SU-DHL-6 (cell line): ENCODE measurements around the gene STARD5.

Experiments used
- H2AFZ ChIP-seq: fragments of 200-600 bp; sonication (generic); 2 replicates; pipeline ENCODE4 v1.6.1; 2014; ENCODE audit warnings: low read depth, mild to moderate bottlenecking, moderate library complexity, mixed read lengths, antibody characterized with exemption, low read length; ENCODE audit not compliant: severe bottlenecking
- H3F3A ChIP-seq: fragments of 200-600 bp; shearing (Covaris generic); 2 replicates; pipeline ENCODE4 v1.6.0; 2016; ENCODE audit warnings: antibody characterized with exemption, mild to moderate bottlenecking; ENCODE audit not compliant: insufficient read depth
- H3K27ac ChIP-seq: fragments of 200-600 bp; sonication (generic); 2 replicates; pipeline ENCODE4 v1.5.1; 2016; ENCODE audit warnings: low read depth, mild to moderate bottlenecking, low read length, moderate library complexity, mixed read lengths
- H3K27me3 ChIP-seq: fragments of 200-600 bp; sonication (generic), shearing (Covaris generic); 2 replicates; pipeline ENCODE4 v1.6.0; 2014; ENCODE audit warnings: mild to moderate bottlenecking, low read length
- H3K36me3 ChIP-seq: fragments of 200-600 bp; sonication (generic); 2 replicates; pipeline ENCODE4 v1.6.1; 2014; ENCODE audit warnings: mild to moderate bottlenecking, low read length, mixed read lengths
- H3K4me2 ChIP-seq: fragments of 300-600, 200-600 bp; shearing (Covaris generic), sonication (generic); 2 replicates; pipeline ENCODE4 v1.6.0; 2014; ENCODE audit warnings: low read length, low read depth, mild to moderate bottlenecking; ENCODE audit not compliant: poor library complexity, severe bottlenecking
- H3K4me3 ChIP-seq: fragments of 200-600 bp; sonication (generic); 2 replicates; pipeline ENCODE4 v1.5.1; 2014; ENCODE audit warnings: antibody characterized with exemption, low read length, mild to moderate bottlenecking, mixed read lengths; ENCODE audit not compliant: insufficient read depth, poor library complexity, severe bottlenecking
- H3K79me2 ChIP-seq: fragments of 200-600 bp; sonication (generic); 2 replicates; pipeline ENCODE4 v1.6.1; 2014; ENCODE audit warnings: mild to moderate bottlenecking, low read length, moderate library complexity; ENCODE audit not compliant: insufficient read depth
- H3K9ac ChIP-seq: fragments of 200-600 bp; sonication (generic); 2 replicates; pipeline ENCODE4 v1.7.0; 2014; ENCODE audit warnings: mild to moderate bottlenecking, low read length
- H3K9me2 ChIP-seq: fragments of 200-600 bp; sonication (generic); replicated peaks from 2 replicates; pipeline ENCODE4 v1.6.1; 2014; ENCODE audit warnings: low read length; ENCODE audit not compliant: insufficient read depth
- H3K9me3 ChIP-seq: fragments of 200-600 bp; sonication (generic); 2 replicates; pipeline ENCODE4 v1.6.1; 2014; ENCODE audit warnings: low read length, mixed read lengths; ENCODE audit not compliant: insufficient read depth
- H4K20me1 ChIP-seq: fragments of 200-600 bp; sonication (generic); 2 replicates; pipeline ENCODE4 v1.6.1; 2014; ENCODE audit warnings: low read depth, mild to moderate bottlenecking, antibody characterized with exemption, low read length, moderate library complexity, mixed read lengths
- EZH2phosphoT487 ChIP-seq: fragments of 200-600 bp; sonication (generic), shearing (Covaris generic); conservative IDR thresholded peaks from 2 replicates; pipeline ENCODE4 v1.6.1; 2018; ENCODE audit warnings: mild to moderate bottlenecking, antibody characterized with exemption, low read length, moderate library complexity, mixed read lengths
- TF ChIP-seq, protein P1 (sequence below): fragments of 200-600 bp; sonication (generic); IDR thresholded peaks from one replicate; pipeline ENCODE4 v1.5.1; 2017; ENCODE audit warnings: antibody characterized with exemption, mild to moderate bottlenecking, low read length, moderate library complexity; ENCODE audit not compliant: insufficient read depth, poor library complexity, severe bottlenecking

The STARD5 gene

GRCh38 chr15:81310480-81310879, 13.5 kb downstream of the STARD5 start:
- Histone ChIP-seq H3K9me2 (no peaks in the 10 kb centered on the region), H3K27ac (no peak overlapping the region), H3K79me2 (no peaks in the 10 kb centered on the region), H3K27me3 (no peaks in the 10 kb centered on the region), H3F3A (peaks cover 6% of the 10 kb centered on the region), H3K4me3 (no peak overlapping the region), H2AFZ (no peak overlapping the region), H3K36me3 (no peaks in the 10 kb centered on the region), H3K9ac (no peak overlapping the region), H4K20me1 (no peaks in the 10 kb centered on the region), H3K9me3 (no peaks in the 10 kb centered on the region), H3K4me2 (no peak overlapping the region)
- no peak for TF ChIP-seq EZH2phosphoT487
- TF ChIP-seq, protein P1, sequence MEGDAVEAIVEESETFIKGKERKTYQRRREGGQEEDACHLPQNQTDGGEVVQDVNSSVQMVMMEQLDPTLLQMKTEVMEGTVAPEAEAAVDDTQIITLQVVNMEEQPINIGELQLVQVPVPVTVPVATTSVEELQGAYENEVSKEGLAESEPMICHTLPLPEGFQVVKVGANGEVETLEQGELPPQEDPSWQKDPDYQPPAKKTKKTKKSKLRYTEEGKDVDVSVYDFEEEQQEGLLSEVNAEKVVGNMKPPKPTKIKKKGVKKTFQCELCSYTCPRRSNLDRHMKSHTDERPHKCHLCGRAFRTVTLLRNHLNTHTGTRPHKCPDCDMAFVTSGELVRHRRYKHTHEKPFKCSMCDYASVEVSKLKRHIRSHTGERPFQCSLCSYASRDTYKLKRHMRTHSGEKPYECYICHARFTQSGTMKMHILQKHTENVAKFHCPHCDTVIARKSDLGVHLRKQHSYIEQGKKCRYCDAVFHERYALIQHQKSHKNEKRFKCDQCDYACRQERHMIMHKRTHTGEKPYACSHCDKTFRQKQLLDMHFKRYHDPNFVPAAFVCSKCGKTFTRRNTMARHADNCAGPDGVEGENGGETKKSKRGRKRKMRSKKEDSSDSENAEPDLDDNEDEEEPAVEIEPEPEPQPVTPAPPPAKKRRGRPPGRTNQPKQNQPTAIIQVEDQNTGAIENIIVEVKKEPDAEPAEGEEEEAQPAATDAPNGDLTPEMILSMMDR, result no peak

DNA sequence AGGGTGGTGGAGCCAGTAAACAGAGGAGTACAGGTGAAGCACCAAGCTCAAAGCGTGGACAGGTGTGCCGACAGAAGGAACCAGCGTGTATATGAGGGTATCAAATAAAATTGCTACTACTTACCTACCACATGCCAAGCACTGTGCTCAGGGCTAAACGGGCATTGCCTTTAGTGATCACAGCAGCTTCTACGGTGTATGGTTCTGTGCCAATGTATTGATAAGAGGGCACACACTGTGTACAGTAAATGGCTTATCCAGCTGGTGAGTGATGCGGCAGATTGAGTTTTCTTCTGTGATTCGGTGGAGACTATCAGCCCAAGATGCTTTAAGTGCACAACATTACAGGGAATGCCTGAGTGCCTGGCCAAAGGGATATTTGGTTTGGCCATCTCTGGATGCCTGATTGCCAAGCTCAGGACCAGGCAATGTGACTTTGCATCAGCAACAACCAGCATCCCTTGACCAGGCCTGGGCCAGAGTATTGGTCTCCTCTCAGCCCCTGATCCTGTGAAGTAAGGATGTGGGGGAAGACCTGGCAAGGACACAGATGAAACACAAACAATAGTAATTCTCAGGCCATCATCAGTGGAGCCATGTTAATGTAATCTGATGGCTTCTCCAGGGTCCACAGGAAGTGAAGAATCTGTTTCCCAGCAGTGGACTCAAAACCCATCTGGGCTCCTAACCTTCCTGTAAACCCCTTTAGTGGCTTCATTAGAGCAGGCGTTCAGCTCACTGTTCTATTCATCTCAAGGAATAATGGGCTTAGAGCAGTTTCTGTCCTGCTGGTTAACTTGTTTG, 14.1 kb downstream of the STARD5 start:
- TF ChIP-seq, protein P1, result no peak
- no peak for TF ChIP-seq EZH2phosphoT487
- no peaks in the 10 kb centered on the region for H3K9me2 ChIP-seq
- no peak overlapping the region for H3K4me3 ChIP-seq
- peaks cover 6% of the 10 kb centered on the region for H3F3A ChIP-seq
- no peak overlapping the region for H3K9ac ChIP-seq
- H3K4me2 ChIP-seq, result no peak overlapping the region
- H2AFZ ChIP-seq, result no peak overlapping the region
- H4K20me1 ChIP-seq, result no peaks in the 10 kb centered on the region
- no peaks in the 10 kb centered on the region for H3K79me2 ChIP-seq
- no peak overlapping the region for H3K27ac ChIP-seq
- no peaks in the 10 kb centered on the region; the same call in 1 of the 2 replicates for H3K36me3 ChIP-seq
- H3K9me3 ChIP-seq, result no peaks in the 10 kb centered on the region
- H3K27me3 ChIP-seq, result no peaks in the 10 kb centered on the region

DNA sequence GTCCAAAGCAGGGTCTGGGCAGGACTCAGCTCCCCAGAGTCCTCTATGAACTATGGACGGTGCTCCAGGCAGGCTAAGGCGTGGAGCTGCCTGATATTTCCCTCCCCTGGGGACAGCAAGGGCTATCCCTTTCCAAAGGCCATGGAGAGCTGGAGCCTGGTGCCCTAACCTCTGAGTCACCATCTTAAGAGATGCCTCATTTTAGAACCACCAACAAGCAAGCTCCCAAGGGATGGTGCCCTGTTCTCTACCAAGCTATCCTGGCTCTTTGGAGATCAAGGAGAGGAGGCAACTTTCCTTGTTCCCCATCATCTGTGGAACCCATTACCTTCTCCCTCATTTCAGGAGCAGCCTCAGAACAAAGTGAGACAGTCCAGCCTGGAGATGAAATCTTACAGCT, 15.7 kb downstream of the STARD5 start:
- Histone ChIP-seq H3K27ac (no peak overlapping the region), H3K4me2 (no peak overlapping the region), H3K9me3 (no peaks in the 10 kb centered on the region), H2AFZ (no peak overlapping the region), H3K79me2 (no peaks in the 10 kb centered on the region), H3K27me3 (no peaks in the 10 kb centered on the region), H3K9me2 (no peaks in the 10 kb centered on the region), H3K9ac (no peak overlapping the region), H3F3A (peaks cover 6% of the 10 kb centered on the region), H3K36me3 (no peaks in the 10 kb centered on the region; the same call in 1 of the 2 replicates), H4K20me1 (no peaks in the 10 kb centered on the region), H3K4me3 (no peak overlapping the region)
- TF ChIP-seq, protein P1, result no peak
- no peak for TF ChIP-seq EZH2phosphoT487
